Lower leg skin (tissue), 4 donors: ENCODE results near the gene FGF21. TPM values are rescaled to one million over a fixed set of nuclear protein-coding genes. Genes with fewer than 3 reads are reported as not detected.

Source experiments
- DNase-seq, 2 donors: peaks; one replicate each; pipeline ENCODE4 v3.0.0-alpha.2; 2019; ENCODE audit warnings: low spot score in 2 of 2
- H3K4me3 ChIP-seq: fragments of 200-600 bp; sonication (generic); 2 replicates; pipeline ENCODE4 v1.5.1; 2017; ENCODE audit warnings: mild to moderate bottlenecking, low read depth; ENCODE audit not compliant: poor library complexity, severe bottlenecking
- CTCF ChIP-seq, 3 donors: fragments of 450-650 bp; IDR thresholded peaks; one replicate each; pipeline ENCODE4 v1.5.1; 2016; ENCODE audit warnings: antibody characterized with exemption in 3 of 3, mild to moderate bottlenecking in 3 of 3, moderate library complexity in 2 of 3
- POLR2A ChIP-seq, 2 donors: fragments of 450-650 bp; IDR thresholded peaks; one replicate each; pipeline ENCODE4 v1.6.1; 2016 to 2017; ENCODE audit warnings: antibody characterized with exemption in 2 of 2, mild to moderate bottlenecking in 1 of 2, moderate library complexity in 1 of 2
- WGBS, 2 donors: methylation state at CpG; one replicate each; pipeline ENCODE4 v1.1.5; 2018; 5-methylcytosine and 5-hydroxymethylcytosine counted together
- intact Hi-C: fragments of 100-400 bp; cut with DNase I; formaldehyde crosslinking; loops from one replicate; pipeline ENCODE4 v1.15.0; 2023; ENCODE audit warnings: low total_unique reads
- total RNA-seq, 4 donors: library from RNA; depleted of rRNA; stranded (reverse); fragments of >200 nt; gene quantifications; one replicate each; pipeline ENCODE4 v1.1.0, GENCODE V29; 2016

The FGF21 gene, protein sequence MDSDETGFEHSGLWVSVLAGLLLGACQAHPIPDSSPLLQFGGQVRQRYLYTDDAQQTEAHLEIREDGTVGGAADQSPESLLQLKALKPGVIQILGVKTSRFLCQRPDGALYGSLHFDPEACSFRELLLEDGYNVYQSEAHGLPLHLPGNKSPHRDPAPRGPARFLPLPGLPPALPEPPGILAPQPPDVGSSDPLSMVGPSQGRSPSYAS
- total RNA-seq: not detected

- DNase-seq: no peak
- intact Hi-C loops: no loop called here
- no peak for TF ChIP-seq POLR2A (IDR thresholded peaks at IDR 0.05)
- TF ChIP-seq CTCF (IDR thresholded peaks at IDR 0.05): no peak
- WGBS, 2 donors: 79 to 81% methylated on average over 4 of the region's 4 CpGs
- no peak within 1 kb of the TSS for H3K4me3 ChIP-seq
Observed at GRCh38 chr19:48755084-48755641, at the start of gene FGF21. TSS of gene FGF21 (plus strand) at chr19:48755524. CDS start at chr19:48756237, 713 bp downstream.

DNA sequence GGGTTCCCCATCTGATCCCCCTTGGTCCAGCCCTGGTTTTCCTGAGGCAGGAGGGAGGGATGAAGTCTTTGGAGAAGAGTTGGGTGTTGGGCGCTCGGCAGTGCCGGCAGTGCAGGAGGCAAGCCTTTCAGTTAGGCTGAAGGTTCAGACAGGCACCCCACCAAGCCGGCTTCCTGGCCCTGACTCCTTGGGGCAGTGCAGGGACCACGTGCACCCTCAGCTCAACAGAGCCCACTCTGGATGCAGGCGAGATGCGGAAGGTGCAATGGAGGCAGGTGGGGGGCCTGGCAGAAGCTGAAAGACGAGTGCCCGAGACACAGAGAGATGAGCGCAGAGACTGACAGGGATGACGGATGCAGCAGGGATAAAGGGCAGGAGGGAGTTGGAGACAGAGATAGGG, 46.9 kb upstream of the FGF21 start:
- WGBS, 2 donors: 72% methylated on average over 10 to 11 of the region's 11 CpGs

GRCh38 chr19:48711106-48711662, 44.1 kb upstream of the FGF21 start:
- TF ChIP-seq POLR2A (IDR thresholded peaks at IDR 0.05) (no peak), CTCF (IDR thresholded peaks at IDR 0.05) (no peak)
- no peak overlapping the region for H3K4me3 ChIP-seq
- intact Hi-C loops: no loop called here
- no peak for DNase-seq
- WGBS, 2 donors: 86 to 95% methylated on average over 4 of the region's 4 CpGs

More for the DNA sequence above, 46.9 kb upstream of the FGF21 start:
- DNase-seq: no peak
- TF ChIP-seq CTCF (IDR thresholded peaks at IDR 0.05): no peak
- no peak for TF ChIP-seq POLR2A (IDR thresholded peaks at IDR 0.05)
- intact Hi-C loops: no loop called here
- H3K4me3 ChIP-seq: no peak overlapping the region

DNA sequence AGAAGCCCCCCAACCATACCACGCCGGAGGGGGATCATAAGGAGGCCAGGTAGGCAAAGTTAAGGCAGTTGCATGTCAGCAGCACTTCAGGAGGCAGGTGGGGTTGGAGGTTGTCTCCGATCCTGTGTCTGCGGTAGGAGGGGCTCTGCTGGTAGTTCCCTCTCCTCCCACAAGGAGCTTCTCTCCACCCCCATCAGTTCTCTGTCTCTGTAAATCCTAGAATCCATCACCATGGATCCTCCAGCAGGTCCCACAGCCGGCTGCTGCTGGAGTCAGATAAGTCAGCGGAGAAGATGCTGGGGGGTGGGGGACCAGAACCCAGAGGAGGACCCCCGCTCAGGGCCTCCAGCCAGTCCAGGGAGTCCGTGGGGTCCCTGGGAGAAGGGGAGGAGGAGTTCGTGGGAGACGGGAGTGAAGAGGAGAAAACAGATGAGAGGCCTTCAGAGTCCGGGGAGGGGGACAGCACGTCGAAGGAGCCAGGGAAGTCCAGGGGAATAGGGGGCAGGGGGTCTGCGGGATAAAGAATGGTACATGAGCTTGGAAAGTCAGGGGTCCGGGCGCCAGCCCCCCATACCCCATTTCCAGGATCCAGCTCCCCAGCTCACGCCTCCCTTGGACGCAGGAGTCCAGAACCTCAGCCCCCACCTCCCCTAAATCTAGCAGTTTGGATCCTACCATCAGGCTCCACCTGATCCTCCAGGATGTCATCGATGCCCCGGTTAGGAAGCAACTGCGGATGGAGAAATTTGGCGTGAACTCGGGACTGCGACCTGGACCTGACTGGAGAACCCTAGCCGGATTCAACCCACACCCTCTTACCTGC, 42.1 kb upstream of the FGF21 start:
- WGBS, 2 donors: 33 to 39% methylated on average over 20 to 25 of the region's 25 CpGs
- DNase-seq: no peak
- intact Hi-C loops: no loop called here

More for the DNA sequence above, 42.1 kb upstream of the FGF21 start:
- TF ChIP-seq CTCF (IDR thresholded peaks at IDR 0.05) (no peak), POLR2A (IDR thresholded peaks at IDR 0.05) (no peak)
- H3K4me3 ChIP-seq: peak overlapping the region; percentile 30
